HCT116 (cell line): Measurements from ENCODE around the gene SENP6. TPM values are rescaled to one million over a fixed set of nuclear protein-coding genes. Genes with fewer than 3 reads are reported as not detected.
A peak's percentile ranks its signal among the peaks of the same experiment; 100 is the strongest.
"Not testable (repeated sequence)": the region's sequence is repeated elsewhere in the genome, so short reads cannot be mapped to it uniquely, and the experiment has no call there.

Source experiments
- ATAC-seq: fragments of 200-7000 bp; cut with Tn5 transposase; 2 replicates; pipeline ENCODE4 v1.9.1; 2020; ENCODE audit warnings: mild to moderate bottlenecking, moderate library complexity
- BruUV-seq: library from RNA; stranded (reverse); fragments of 400-500 nt; replicated peaks from 2 replicates; lab custom pipeline; 2021; lab: Mats Ljungman, UMichigan
- CTCF ChIA-PET: fragments of 300-600 bp; sonication (Branson Sonifier 250); formaldehyde crosslinking; loops from one replicate; lab custom pipeline; 2021; ENCODE audit warnings: antibody characterized with exemption; lab: Charles Lee
- POLR2A ChIA-PET: fragments of 300-600, 350-600 bp; sonication (Branson Sonifier 250); formaldehyde crosslinking; loops from one replicate; lab custom pipeline; 2021; ENCODE audit warnings: antibody characterized with exemption; lab: Charles Lee
- RAD21 ChIA-PET, 2 experiments: fragments of 300-600 bp; sonication (Branson Sonifier 250); formaldehyde crosslinking; loops; one replicate each; lab custom pipeline; 2023; ENCODE audit warnings: low total read pairs in 2 of 2; ENCODE audit not compliant: uncharacterized antibody in 2 of 2, unreplicated experiment in 2 of 2, low non-redundant PET in 1 of 2; lab: Charles Lee
- DNase-seq: peaks from one replicate; pipeline ENCODE4 v3.0.0-alpha.2; 2010; ENCODE audit warnings: low read depth, low spot score
- H2AFZ ChIP-seq: fragments of 200-600 bp; shearing (Covaris generic), sonication (generic); 2 replicates; pipeline ENCODE4 v1.6.1; 2017; ENCODE audit warnings: low read depth, mixed run types, mixed read lengths, antibody characterized with exemption, low read length; ENCODE audit not compliant: poor library complexity, severe bottlenecking
- H3K27ac ChIP-seq: 2 replicates; pipeline ENCODE4 v1.5.1; 2012; ENCODE audit warnings: low read depth, low read length
- H3K27me3 ChIP-seq: fragments of 200-600 bp; sonication (generic); 2 replicates; pipeline ENCODE4 v1.6.1; 2016; ENCODE audit warnings: mixed run types, low read length, mixed read lengths; ENCODE audit not compliant: insufficient read depth
- H3K36me3 ChIP-seq, 2 experiments: fragments of 200-500 bp in 1 of 2; fragments of 200-600 bp in 1 of 2; sonication (Bioruptor generic) in 1 of 2; sonication (generic) in 1 of 2; 2 replicates each; pipeline versions ENCODE4 v1.5.1 to v1.6.1; 2014 to 2016; ENCODE audit warnings: low read length in 2 of 2, inconsistent platforms in 1 of 2, mixed read lengths in 1 of 2, mixed run types in 1 of 2; ENCODE audit not compliant: insufficient read depth in 2 of 2, control insufficient read depth in 1 of 2
- H3K4me1 ChIP-seq, 2 experiments: fragments of 200-600 bp in 1 of 2; sonication (generic) in 1 of 2; 2 replicates each; pipeline versions ENCODE4 v1.5.1 to v1.6.1; 2012 to 2017; ENCODE audit warnings: low read length in 2 of 2, inconsistent platforms in 1 of 2, mild to moderate bottlenecking in 1 of 2, mixed read lengths in 1 of 2, mixed run types in 1 of 2, moderate library complexity in 1 of 2; ENCODE audit not compliant: insufficient read depth in 2 of 2, control insufficient read depth in 1 of 2
- H3K4me2 ChIP-seq: fragments of 200-600 bp; sonication (generic); 2 replicates; pipeline ENCODE4 v1.6.1; 2017; ENCODE audit warnings: mixed run types, low read length, mixed read lengths
- H3K4me3 ChIP-seq, 2 experiments: fragments of 200-600 bp in 1 of 2; sonication (generic) in 1 of 2; replicated peaks in 1 of 2; 2 replicates each; pipeline ENCODE4 v1.5.1; 2011 to 2016; ENCODE audit warnings: low read length in 2 of 2, control low read depth in 1 of 2, low read depth in 1 of 2, mild to moderate bottlenecking in 1 of 2, mixed read lengths in 1 of 2, mixed run types in 1 of 2
- H3K79me2 ChIP-seq: fragments of 200-600 bp; sonication (generic); 2 replicates; pipeline ENCODE4 v1.6.1; 2017; ENCODE audit warnings: mild to moderate bottlenecking, mixed run types, low read length, moderate library complexity, mixed read lengths; ENCODE audit not compliant: insufficient read depth
- H3K9ac ChIP-seq: fragments of 200-600 bp; sonication (generic); 2 replicates; pipeline ENCODE4 v1.6.1; 2016; ENCODE audit warnings: low read length, mixed read lengths
- H3K9me2 ChIP-seq: fragments of 200-600 bp; sonication (generic), shearing (Covaris generic); 2 replicates; pipeline ENCODE4 v1.6.1; 2017; ENCODE audit warnings: mixed run types, mild to moderate bottlenecking, moderate library complexity; ENCODE audit not compliant: insufficient read depth
- H3K9me3 ChIP-seq, 2 experiments: fragments of 200-500 bp in 1 of 2; fragments of 200-600 bp in 1 of 2; sonication (Bioruptor generic) in 1 of 2; sonication (generic) in 1 of 2; 2 replicates each; pipeline ENCODE4 v1.6.1; 2014 to 2017; ENCODE audit warnings: low read length in 2 of 2, mixed read lengths in 2 of 2, inconsistent platforms in 1 of 2, low read depth in 1 of 2, mild to moderate bottlenecking in 1 of 2, mixed run types in 1 of 2, moderate library complexity in 1 of 2; ENCODE audit not compliant: control insufficient read depth in 1 of 2, insufficient read depth in 1 of 2
- H4K20me1 ChIP-seq: fragments of 200-600 bp; sonication (generic), shearing (Covaris generic); 2 replicates; pipeline ENCODE4 v1.6.1; 2017; ENCODE audit warnings: mixed run types, mild to moderate bottlenecking, moderate library complexity; ENCODE audit not compliant: insufficient read depth
- ATF3 ChIP-seq: IDR thresholded peaks from 2 replicates; pipeline ENCODE4 v1.6.1; 2012
- CBX3 ChIP-seq: IDR thresholded peaks from 2 replicates; pipeline ENCODE4 v1.6.1; 2012; ENCODE audit warnings: low read depth
- CTCF ChIP-seq, 3 experiments: fragments of 200-600 bp in 1 of 3; sonication (generic) in 1 of 3; IDR thresholded peaks in 2 of 3; conservative IDR thresholded peaks in 1 of 3; 2 replicates each; pipeline ENCODE4 v1.5.1; 2012 to 2017; ENCODE audit warnings: low read depth in 2 of 3, low read length in 2 of 3, antibody characterized with exemption in 1 of 3, borderline replicate concordance in 1 of 3, control low read depth in 1 of 3, mild to moderate bottlenecking in 1 of 3, mixed read lengths in 1 of 3, mixed run types in 1 of 3, moderate library complexity in 1 of 3; ENCODE audit not compliant: insufficient read depth in 1 of 3
- EZH2 ChIP-seq: fragments of 200-600 bp; sonication (generic); IDR thresholded peaks from 2 replicates; pipeline ENCODE4 v1.6.1; 2017; ENCODE audit warnings: antibody characterized with exemption, mixed run types
- ZBTB33 ChIP-seq: IDR thresholded peaks from 2 replicates; pipeline ENCODE4 v1.6.1; 2011; ENCODE audit warnings: mild to moderate bottlenecking, low read length, moderate library complexity; ENCODE audit not compliant: insufficient replicate concordance; ENCODE audit errors: extremely low read depth
- intact Hi-C: fragments of 100-400 bp; cut with micrococcal nuclease; formaldehyde crosslinking; loops from 2 replicates; pipeline ENCODE4 v1.10.0; 2022
- total RNA-seq: library from RNA; stranded (reverse); gene quantifications from one replicate; pipeline ENCODE4 v1.2.1, GENCODE V29; 2021; ENCODE audit not compliant: unreplicated experiment

Gene SENP6
- total RNA-seq, 1 experiment from 2014 or later: 78.1 TPM

- H3K27ac ChIP-seq, RAD21 ChIA-PET, H3K4me1 ChIP-seq, H4K20me1 ChIP-seq, BruUV-seq, H3K79me2 ChIP-seq, H2AFZ ChIP-seq, H3K9me3 ChIP-seq, ATAC-seq, CTCF ChIA-PET, DNase-seq, H3K36me3 ChIP-seq, H3K9me2 ChIP-seq, H3K27me3 ChIP-seq, intact Hi-C loops, H3K9ac ChIP-seq, H3K4me3 ChIP-seq, H3K4me2 ChIP-seq: not testable (repeated sequence)
- POLR2A ChIA-PET: interaction anchor here (1.5 kb wide), 1 partner anchor 17 kb away, joined by 4 read pairs; the partner anchor contains the start of gene SENP6
- TF ChIP-seq CBX3: 0 out of 2 replicates have a peak, but pooled peaks have one; percentile 35
Measured at GRCh38 chr6:75584552-75584951, 17.1 kb upstream of the SENP6 start.

GRCh38 chr6:75588948-75589347, 12.7 kb upstream of the SENP6 start:
- ATAC-seq: no peak
- no peak for TF ChIP-seq EZH2
- Histone ChIP-seq H3K9ac (no peak overlapping the region), H3K4me1 (no peaks in the 10 kb centered on the region), H3K36me3 (no peaks in the 10 kb centered on the region), H3K4me2 (no peak overlapping the region), H3K27me3 (no peaks in the 10 kb centered on the region), H4K20me1 (no peaks in the 10 kb centered on the region), H3K27ac (no peak overlapping the region), H3K4me3 (no peak overlapping the region), H3K79me2 (no peaks in the 10 kb centered on the region), H3K9me3 (no peaks in the 10 kb centered on the region; a peak in 1 of 4 replicates), H2AFZ (no peak overlapping the region), H3K9me2 (no peaks in the 10 kb centered on the region)
- POLR2A ChIA-PET: no interaction called here
- intact Hi-C loops: no loop called here
- BruUV-seq: no TSS peak
- RAD21 ChIA-PET: no interaction called here
- CTCF ChIA-PET: no interaction called here
- DNase-seq: no peak

- Histone ChIP-seq H2AFZ (no peak overlapping the region), H4K20me1 (no peaks in the 10 kb centered on the region), H3K4me1 (no peaks in the 10 kb centered on the region), H3K79me2 (no peaks in the 10 kb centered on the region), H3K36me3 (no peaks in the 10 kb centered on the region), H3K27ac (no peak overlapping the region), H3K9me2 (no peaks in the 10 kb centered on the region), H3K4me2 (no peak overlapping the region), H3K9me3 (no peaks in the 10 kb centered on the region), H3K27me3 (no peaks in the 10 kb centered on the region), H3K4me3 (no peak overlapping the region), H3K9ac (no peak overlapping the region)
- intact Hi-C loops: no loop called here
- ChIA-PET RAD21 (no interaction called here), CTCF (no interaction called here), POLR2A (no interaction called here)
- ATAC-seq (no peak), DNase-seq (no peak)
- no peak for TF ChIP-seq CTCF (IDR thresholded peaks at IDR 0.05 in 2 of 3, conservative IDR thresholded peaks at IDR 0.05 in 1 of 3; ENCODE audit: borderline replicate concordance in 1 of 3, insufficient read depth in 1 of 3, low read depth in 2 of 3, low read length in 2 of 3)
- TF ChIP-seq ATF3: no peak
- TF ChIP-seq ZBTB33: no peak
- no TSS peak for BruUV-seq
Measured at GRCh38 chr6:75590370-75590769, 11.3 kb upstream of the SENP6 start.
